ENCODE measurements around the gene SPTB.

SPTB gene

DNA sequence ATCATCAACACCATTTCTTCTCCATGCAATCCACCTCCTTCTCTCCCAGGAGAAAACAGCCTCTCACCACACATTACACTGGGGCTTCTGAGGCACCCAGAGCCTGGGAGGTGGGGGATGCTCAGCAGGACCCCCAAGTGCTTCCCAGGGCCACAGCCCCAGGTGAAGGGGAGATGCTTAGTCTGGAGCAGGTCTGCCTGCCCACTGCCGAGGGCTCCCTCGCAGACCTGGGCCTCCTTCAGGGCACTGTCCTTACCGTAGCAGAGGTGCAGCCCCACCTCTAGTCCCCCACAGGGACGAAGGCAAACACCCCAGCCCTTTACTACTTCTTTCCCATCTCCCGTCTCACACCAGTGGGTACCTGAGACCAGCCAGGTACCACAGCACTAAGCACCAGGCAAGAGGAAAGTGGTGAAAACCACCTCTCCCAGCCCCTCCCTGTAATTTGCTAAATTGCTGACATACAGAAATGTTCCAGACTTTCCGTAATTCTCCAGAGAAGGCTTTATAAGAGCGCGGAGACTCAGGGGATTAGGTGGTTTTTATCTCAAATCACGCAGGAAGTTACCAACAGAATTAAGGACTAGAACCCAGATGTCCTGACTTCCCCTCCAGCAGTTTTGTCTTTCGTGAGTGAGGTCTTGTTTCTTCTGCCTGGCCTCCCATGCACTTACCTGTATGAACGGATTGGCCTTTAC lies 116.5 kb downstream of the SPTB start:
- DNase-seq: no peak

DNA sequence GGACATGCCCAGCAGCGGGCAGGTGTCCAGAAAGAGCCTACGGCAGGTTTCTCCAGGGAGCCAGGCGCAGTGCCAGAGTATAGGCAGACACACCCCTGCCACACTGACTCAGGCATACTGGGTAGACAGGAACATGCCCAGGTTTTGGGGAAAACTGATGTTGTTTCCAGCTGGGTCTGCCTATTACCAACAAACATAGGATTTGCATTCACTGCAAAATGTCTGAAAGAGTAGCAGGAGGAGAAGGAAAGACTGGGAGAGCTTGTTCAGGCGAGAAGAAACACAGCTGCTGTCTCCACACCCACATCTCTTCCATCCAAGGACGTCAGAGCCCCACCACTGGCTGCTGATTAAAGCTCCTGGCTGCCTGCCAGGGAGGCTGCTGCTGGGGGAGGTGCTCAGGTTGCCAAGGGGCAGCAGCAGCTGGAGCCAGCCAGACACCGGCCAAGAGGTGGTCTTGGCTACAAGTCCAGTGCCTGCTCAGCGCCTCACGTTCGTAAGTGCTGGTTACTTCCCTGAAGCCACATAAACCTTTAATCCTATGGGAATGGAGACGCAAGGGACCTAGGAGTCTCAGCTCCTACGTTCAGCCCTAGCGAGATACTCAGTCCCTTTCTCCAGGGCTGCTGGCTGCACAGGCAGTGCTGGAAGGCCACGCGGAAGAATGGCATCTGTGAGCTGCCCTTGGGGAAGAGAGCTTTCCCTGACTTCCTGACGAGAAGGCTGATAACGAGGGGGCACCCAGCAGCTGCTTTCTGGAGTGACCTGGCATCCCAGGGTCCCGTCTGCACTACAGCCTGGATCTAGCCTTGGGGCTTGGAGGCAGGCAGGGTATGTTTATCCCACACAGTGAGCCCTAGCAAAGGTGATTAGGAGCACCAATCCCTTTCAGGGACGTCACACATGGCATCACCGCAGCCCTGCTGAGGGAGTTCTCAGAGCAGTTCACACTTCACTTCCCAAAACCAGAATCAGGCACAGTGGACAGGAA lies 117.4 kb downstream of the SPTB start:
- peak; percentile 91 for DNase-seq

DNA sequence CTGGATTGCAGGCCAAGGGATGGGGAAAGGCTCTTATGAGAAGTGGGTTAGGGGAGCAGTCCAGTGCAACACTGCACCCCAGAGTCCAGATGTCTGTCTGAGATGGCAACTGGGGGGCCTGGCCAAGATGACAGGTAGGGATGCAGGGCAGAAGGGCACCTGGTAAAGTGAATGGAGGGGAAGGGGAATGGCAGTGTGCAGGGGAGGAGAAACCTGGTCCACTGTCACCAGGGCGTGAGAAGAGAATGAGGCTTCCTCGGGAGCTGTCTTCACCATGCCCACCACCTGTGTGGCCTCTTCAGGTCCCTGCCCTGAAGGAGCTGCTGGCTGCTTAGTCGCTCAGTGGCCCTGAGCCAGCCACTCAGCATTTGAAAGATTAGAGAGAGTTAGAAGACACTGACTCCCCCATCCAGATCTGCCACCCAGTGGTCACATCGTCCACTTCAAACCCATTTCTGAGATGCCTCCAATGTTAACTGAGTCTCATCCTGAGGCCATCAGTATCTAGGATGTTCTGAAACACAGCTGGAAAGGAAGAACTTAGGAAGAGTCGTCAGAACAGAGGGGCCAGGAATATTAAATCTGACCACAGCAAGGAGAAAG lies 118.2 kb downstream of the SPTB start:
- DNase-seq: no peak

DNA sequence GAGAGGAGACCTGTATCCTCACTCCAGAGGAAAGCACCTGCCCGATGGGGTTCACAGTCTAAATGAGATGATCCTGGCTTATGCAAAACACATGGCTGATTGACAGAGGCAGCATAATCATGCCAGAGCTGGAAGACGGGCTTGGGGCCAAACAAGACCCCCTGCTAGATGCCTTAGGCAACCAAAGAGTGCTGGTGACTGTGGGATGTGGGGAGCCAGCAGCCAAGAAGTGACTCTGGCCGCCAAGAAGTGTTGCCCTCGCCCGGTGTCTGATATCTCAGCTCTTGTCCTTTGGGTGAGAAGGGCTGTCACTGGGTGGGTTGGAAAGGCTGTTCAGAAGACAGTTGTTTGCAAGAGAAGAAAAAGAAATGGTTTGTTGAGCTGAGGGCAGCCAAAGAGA lies 118.8 kb downstream of the SPTB start:
- no peak for DNase-seq

DNA sequence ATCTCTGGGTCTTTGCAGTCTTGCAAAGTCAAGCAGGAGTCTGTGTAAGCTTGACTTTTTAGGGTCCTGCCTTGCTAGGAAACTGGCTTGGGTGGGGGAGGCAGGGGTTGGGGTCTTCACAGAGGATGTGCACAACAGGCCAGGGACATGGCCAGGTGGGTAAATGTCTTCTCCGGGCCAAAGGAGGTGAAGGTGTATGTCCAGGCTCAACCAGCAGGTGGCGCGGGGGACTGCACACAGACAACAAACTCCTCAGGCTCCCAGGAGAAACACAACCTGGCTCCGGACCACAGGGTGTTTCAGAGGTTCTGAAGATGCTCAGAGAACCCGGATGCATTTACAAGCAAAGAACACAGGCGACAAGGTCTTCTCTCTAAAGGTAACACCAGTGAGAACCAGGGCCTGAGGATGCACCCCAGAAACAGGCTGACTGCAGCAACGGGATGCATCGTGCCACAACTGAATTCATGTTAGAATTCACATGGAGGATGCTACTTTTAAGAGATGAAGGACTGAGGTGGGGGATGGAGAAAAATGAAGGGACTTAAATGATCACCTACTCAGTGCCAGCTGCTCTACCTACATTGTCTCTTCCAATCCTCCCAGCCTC lies 119.5 kb downstream of the SPTB start:
- peak; percentile 56 for DNase-seq

DNA sequence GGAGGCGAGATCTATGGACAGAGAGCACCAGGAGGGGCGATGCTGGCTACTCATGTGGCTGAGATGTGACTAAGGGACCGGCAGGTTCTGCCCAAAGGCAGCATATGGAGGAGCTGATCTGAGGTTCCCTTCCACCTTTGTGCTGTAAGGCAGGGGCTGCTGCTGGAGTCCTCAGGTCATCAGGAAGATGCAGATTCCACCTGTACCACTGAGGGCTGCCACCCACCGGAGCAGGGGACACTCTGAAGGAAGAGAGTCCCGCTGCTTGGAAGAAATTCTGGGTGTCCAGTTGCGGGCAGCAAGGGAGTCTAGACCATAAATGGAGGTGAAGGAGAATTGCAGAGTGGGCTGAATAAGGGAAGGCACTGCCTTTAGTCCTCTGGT lies 120.2 kb downstream of the SPTB start:
- DNase-seq: no peak

DNA sequence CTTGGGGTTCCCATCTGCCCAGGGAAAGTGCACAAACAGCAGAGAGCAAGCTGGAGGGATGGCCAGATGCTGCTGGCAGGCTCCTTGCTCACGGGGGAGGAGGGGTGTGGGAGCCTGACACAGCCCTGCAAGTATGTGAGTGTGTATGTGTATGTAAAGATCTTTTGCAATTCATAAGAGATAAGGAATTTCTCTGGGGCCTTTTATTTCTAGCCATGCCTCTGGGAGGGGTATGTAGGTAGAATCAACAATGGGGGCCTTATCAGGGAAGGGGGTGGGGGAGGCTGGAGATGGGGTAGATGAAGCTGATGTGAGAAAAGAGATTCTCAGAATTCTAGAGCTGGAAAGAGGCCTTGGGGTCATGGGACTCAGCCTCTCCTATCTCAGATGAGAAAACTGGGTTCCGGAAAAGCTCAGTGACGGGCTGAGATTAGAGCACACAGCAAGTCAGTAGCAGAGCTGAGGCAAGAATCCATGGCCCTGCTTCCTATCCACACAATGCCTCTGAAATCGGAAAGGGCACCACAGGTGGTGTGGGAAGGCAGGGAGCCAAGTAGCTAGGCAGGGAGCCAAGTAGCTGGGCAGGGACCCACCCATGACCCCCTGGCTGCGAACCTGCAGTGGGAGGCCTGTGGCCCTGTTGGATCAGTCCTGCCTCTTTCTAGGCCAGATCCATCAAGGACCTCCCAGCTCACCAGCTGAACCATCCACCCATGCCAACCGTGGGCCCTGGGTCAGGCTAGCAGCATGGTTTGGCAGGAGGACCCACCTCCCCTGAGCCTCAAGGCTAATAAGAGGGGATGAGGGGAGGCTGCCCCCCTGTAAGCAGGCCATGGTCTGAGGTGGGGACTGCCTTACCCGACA lies 120.8 kb downstream of the SPTB start:
- DNase-seq: peak; percentile 70

DNA sequence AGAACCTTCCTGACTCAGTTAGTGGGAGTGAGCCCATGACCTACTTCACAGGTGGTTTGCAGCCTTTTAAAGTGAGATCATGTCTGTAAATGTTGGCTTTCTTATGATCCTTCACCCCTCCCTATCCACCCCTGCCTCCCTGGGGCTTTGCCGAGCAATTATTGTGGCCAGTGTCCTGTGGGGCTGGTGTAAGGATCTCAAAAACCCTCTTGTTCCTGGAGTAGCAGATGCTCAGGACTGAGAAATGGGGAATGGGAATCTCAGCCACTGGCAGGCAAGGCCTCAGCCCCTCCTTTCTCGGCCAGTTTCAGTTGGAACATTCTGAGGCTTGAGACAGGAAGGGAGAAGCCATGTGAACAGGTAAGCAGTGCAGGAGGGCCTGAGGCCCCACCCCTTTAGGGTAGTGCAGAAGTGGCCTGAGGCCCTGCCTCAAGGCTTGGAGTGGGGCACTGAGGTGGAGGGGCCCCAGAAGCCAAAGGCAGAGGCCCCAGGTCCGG lies 121.6 kb downstream of the SPTB start:
- DNase-seq: no peak

DNA sequence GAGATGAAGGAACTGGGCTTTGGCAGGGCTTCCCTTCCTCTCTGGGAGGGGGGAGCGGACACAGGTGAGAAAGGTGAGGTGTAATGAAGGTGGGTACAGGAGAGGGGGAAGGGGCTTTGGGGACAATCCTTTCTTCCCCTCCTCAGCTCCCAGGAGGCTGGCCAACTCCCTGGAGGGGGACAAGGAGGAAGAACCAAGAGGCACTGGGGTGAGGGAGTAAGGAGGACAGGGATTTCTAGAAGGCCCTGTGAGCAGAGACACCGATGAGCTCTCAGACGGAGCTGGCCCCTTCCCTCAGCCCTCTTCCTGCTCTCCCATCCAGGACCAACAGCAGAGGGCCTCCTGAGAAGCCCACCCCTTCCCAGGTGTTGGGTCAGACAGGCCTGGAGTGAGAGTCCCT lies 122.1 kb downstream of the SPTB start:
- DNase-seq: no peak

DNA sequence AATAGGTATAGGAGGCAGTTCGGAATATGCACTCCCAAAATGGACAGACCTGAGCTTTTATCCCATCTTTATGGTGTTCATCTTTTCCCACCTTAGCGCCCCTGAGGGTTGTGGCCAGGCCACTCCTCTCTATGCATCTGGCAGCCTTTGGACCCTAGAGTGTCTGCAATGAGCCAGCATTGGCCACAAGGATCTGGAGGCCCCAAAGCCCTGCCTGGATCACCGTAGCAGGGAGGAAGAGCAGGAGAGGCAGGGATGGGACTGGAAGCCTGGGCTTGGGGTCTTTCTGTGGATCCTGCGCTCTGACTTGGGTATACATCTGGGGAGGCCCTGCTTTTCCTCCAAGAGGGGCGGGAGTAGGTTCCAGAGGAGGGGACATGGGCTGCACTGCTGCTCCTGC lies 123.0 kb downstream of the SPTB start:
- DNase-seq: no peak

DNA sequence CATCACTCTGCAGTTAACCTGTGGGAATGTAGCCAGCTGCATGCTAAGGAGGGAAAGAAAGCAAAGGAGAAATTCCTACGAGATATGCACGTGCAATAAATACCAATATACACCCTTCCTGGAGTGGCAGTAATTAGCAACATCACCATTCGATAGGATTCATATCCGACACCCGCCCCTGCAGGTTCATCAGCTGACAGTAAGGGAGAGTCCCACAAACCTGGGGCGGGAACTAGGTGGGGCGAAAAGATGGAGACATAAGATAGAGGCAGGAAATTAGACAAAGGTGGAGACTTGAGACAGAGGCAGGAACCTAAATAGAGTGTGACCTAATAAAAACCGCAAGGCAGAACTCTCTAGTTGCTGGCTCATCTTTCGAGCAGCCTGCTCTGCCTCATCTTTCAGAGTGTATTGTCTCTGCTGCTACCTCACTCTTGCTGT lies 123.9 kb downstream of the SPTB start:
- no peak for DNase-seq

DNA sequence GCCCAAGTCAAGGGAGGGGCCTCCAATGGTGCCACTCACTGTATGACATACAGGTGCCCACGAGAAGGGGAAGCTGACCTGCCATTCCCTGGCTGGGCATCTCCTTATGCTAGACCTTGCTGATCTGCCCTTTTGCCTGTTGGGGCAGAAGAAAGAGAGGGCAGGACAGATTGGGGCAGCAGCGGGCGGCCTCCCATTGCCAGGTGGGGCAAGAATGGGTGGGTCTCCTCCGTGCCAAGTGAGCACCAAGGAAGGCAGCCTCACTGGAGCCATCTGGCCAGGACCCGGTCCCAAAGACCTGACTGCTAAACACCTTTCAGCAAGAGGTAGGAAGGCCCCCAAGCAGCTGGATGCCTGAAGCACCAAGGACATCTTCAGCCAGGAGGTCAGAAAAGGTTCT lies 125.0 kb downstream of the SPTB start:
- DNase-seq: no peak

DNA sequence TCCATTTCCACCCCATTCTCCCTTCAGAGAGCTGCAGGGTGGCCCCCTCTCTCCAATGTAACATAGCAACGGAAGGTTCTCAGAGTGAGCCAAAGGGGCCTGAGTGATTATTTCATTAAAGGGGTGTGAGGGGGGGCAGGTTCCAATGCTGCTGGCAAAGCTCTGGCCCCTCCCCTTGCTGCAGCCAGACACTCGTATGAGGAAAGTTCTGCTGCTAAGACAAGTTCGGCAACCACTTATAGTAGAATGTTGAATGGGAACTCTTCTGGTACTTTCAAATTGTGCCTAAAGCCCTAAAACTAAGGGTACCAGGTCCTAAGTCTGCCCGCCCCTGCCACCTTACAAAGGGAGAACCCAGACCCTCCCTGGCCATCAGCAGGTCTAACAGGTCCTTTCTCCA lies 125.7 kb downstream of the SPTB start:
- DNase-seq: no peak

DNA sequence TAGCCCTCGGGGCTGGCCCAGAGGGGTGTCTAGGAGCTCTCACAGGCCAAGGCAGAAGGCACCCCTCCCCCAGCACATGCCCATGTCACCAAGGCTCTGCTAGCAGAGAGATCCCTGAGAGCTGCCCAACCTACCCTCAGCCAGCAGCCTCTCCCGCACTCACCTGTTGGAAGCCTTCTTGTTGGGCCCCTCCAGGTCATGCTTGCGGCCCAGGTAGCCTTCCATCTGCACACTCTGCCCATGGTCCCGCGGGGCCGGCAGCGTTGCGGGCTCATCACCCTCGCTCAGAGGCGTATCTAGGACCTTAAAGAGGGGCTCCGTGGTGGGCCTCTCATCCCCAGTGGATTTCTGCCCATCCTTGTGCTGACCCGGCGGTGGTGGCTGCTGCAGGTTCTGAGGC lies 126.3 kb downstream of the SPTB start:
- no peak for DNase-seq

DNA sequence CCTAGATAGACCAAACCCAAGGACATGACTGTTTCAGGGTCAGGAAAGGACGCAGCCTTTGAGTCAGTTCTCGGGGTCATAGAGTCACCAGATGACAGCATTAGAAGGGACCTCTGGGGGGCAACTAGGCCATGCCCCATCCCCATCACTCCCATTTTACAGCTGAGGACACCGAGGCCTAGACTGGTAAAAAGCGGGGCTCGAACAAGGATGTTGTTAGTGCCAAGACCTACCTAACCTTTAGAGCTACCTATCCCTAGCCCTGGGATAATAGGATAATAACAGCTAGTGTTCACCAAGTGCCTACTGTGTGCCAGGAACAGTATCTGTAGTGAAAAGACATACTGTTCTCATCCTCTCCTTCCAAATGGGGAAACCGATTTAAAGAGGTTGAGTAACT lies 126.8 kb downstream of the SPTB start:
- no peak for DNase-seq

DNA sequence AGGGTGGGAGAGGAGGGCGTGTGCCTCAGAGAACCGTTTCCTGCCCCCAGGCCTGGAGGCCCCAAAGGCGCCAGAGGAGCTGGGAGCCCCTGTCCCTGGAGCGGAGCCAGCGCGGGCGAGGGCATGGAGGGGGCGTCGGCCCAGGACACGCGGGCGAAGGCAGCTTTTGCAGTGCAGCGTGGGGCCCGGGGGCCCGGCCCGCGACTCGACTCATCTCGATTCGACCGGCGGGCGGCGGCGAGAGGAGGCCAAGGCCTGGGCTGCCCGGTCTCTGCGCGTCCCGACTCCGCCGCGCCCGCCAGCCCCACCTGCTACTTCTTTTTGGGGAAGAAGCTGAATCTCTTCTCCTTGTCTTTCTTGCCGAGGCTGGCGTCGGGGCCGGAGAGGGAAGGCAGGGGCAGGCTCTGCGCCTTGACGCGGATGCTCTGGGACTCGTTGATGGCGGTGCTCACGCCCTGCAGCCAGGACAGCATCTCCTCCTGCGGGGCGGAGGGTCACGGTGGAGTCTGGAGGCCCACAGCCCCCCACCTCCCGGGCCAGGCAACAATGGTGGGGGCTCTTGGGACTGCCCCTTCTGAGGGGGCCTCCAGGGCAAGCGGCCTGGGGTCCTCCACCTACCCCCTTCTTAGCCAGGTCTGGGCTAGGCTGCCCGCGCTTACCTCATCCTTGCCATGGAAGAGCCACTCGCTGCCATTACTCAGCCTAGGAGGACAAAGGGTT lies 130.6 kb downstream of the SPTB start:
- DNase-seq: no peak

DNA sequence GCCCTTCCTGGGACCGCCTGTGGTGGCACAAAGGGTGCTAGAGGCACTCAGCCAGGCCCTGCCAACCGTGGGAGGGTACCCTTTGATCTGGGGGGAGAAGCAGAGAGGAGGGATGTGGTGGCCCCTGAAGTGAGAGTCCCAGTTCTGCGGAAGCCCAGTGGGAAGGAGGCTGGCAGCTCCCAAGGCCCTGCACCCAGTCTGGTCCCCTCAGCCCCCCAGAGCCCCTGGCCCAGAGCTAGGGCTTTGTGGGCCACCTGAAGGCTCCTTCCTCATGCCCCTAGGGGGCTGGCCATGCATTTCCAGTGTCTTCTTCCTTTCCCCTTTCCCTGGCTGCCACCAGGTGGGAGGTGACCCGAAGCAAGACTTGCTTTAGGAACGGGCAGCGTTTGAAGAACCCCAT lies 131.2 kb downstream of the SPTB start:
- DNase-seq: no peak

DNA sequence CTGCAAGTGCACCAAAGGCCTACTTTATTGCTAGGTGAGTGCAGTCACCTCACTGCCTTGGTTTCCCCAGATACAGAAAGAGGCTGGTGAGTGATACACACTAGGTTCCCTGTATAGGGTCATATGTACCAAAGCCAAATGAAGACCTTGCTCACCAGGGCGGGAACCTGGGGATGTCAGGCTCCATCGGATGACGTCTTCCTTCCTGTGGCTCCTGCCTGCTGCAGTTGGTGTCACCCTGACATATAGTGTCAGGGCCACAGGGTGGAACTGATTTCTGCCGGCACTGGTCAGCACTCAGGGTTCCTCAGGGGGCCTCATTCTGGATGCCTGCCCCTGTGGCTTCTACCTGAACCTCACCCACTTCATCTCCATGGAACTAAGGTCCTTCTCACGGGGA lies 132.4 kb downstream of the SPTB start:
- no peak for DNase-seq

DNA sequence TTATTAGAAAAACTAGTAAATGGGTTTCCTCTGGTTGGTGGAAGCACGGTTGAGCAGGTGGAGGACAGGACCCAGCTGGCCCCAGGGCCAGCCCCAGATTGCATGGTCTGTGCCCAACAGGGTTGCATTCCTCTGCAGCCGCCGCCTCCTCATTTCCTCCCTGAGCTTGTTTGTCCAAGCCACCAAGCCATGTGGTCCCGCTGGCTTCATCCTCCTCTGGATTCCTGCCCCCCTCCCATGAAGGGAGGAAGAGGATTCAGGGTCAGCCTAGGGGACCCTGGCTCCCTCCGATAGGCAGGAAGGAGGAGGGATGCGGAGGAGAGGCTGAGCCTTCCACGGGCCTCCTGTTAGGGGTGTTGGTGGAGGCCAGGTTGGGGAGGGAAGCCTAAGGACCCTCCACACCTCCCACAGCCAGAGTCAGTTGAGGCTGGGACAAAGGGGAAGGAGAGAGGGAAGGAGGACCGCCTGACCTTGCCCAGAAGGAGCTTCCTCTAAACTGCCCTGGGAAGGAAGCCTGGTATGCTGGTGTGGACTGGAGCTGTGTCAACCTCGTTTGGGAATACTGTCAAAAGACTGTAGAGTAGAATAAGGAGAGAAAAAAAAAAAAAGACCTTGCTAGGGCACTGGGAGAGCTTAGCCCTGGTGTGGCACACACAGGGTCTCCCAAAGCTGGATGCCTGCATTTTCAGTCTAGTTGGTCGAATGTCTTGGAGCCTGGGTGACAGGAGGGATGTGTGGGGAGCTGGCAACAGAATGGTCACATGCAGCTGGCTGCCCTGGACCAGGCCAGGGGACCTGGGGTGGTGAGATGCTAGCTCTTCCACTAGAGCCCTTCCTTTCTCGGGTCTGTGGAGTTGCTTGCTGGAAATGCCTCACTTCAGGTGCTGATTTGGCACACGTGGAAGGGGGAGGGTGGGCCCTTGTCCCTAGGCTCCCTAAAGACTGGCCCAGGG lies 133.1 kb downstream of the SPTB start:
- DNase-seq: no peak

DNA sequence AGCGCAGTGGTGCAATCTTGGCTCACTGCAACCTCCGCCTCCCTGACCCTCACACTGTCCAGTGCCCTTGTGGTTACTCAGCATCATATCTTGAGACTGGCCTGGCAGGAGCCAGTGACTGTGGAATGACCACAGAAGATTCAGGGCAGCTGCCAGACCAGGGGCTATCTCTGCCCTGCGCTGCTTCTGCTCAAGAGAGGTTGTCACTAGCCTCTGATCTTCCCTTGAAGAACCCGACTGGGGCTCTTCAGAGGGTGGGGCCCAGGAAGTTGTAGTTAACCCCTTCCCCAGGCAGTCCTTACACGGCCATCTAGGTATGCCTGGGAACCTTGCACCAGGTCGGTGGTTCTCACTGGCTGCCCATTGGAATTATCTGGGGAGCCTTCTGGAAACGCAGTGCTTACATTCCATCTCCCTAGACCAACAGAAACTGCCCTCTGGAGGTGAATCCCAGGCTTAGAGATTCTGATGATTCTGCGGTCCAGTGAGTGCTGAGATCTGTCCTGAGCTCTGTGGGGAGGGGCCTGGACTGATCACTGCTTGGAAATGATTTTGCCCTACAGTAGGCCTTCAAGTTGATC lies 134.1 kb downstream of the SPTB start:
- no peak for DNase-seq
